GM21786 (cell line): ENCODE results near the gene FRMD5.

ENCODE experiments used
- ATAC-seq: cut with Tn5 transposase; IDR thresholded peaks from one replicate; pipeline ENCODE4 v1.9.1; 2021; ENCODE audit not compliant: unreplicated experiment

Gene FRMD5

GRCh38 chr15:43901495-43901894, 293.6 kb downstream of the FRMD5 start:
- no peak for ATAC-seq

- ATAC-seq: no peak
These were observed 294.1 kb downstream of the FRMD5 start for GRCh38 chr15:43900996-43901395.

- no peak for ATAC-seq
These were observed 295.1 kb downstream of the FRMD5 start for GRCh38 chr15:43899928-43900327.

GRCh38 chr15:43898891-43899290, 296.2 kb downstream of the FRMD5 start:
- no peak for ATAC-seq

- ATAC-seq: no peak
These were observed 298.5 kb downstream of the FRMD5 start for GRCh38 chr15:43896543-43896942.

- no peak for ATAC-seq
These were observed 299.5 kb downstream of the FRMD5 start for GRCh38 chr15:43895586-43895985.

- ATAC-seq: no peak
These were observed 301.1 kb downstream of the FRMD5 start for GRCh38 chr15:43893956-43894355.

- ATAC-seq: no peak
These were observed 306.0 kb downstream of the FRMD5 start for GRCh38 chr15:43889042-43889441.

- ATAC-seq: no peak
These were observed 307.2 kb downstream of the FRMD5 start for GRCh38 chr15:43887901-43888300.

GRCh38 chr15:43886558-43886957, 308.5 kb downstream of the FRMD5 start:
- no peak for ATAC-seq

- no peak for ATAC-seq
These were observed 311.5 kb downstream of the FRMD5 start for GRCh38 chr15:43883571-43883970.

GRCh38 chr15:43881944-43882343, 313.1 kb downstream of the FRMD5 start:
- no peak for ATAC-seq

GRCh38 chr15:43881245-43881644, 313.8 kb downstream of the FRMD5 start:
- ATAC-seq: no peak

GRCh38 chr15:43880406-43881194, 314.5 kb downstream of the FRMD5 start:
- no peak for ATAC-seq

- ATAC-seq: no peak
These were observed 315.4 kb downstream of the FRMD5 start for GRCh38 chr15:43879386-43880355.

GRCh38 chr15:43878446-43878845, 316.6 kb downstream of the FRMD5 start:
- ATAC-seq: no peak

GRCh38 chr15:43877371-43877770, 317.7 kb downstream of the FRMD5 start:
- no peak for ATAC-seq

GRCh38 chr15:43876872-43877271, 318.2 kb downstream of the FRMD5 start:
- no peak for ATAC-seq

GRCh38 chr15:43873651-43874050, 321.4 kb downstream of the FRMD5 start:
- no peak for ATAC-seq

GRCh38 chr15:43872416-43873020, 322.6 kb downstream of the FRMD5 start:
- no peak for ATAC-seq

GRCh38 chr15:43871835-43872234, 323.2 kb downstream of the FRMD5 start:
- ATAC-seq: no peak
